CD4-positive, alpha-beta T cell treated with Interleukin-6 for 4 hours (primary cell): ENCODE measurements around the gene ADSS1.

Experiments used
- DNase-seq: peaks from one replicate; pipeline ENCODE4 v3.0.0-alpha.2; 2020; ENCODE audit warnings: mixed read lengths

The ADSS1 gene

GRCh38 chr14:104751539-104752422 is 27.8 kb downstream of the ADSS1 start:
- no peak for DNase-seq

GRCh38 chr14:104752423-104752734 is 28.4 kb downstream of the ADSS1 start:
- DNase-seq = no peak

GRCh38 chr14:104752735-104753527 is 28.9 kb downstream of the ADSS1 start, which contains the start of gene SIVA1:
Gene SIVA1 (plus strand): TSS chr14:104753147. CDS start chr14:104753202, 55 bp downstream.
- DNase-seq = peak; percentile 100

- DNase-seq = peak; percentile 12
Observed at GRCh38 chr14:104753528-104754212, 29.6 kb downstream of the ADSS1 start.

GRCh38 chr14:104754213-104754851 is 30.3 kb downstream of the ADSS1 start:
- no peak for DNase-seq

GRCh38 chr14:104755621-104756020 is 31.6 kb downstream of the ADSS1 start:
- DNase-seq = no peak

GRCh38 chr14:104756477-104757237 is 32.6 kb downstream of the ADSS1 start:
- DNase-seq = no peak

- DNase-seq = no peak
Observed at GRCh38 chr14:104757238-104757585, 33.2 kb downstream of the ADSS1 start.

- no peak for DNase-seq
Observed at GRCh38 chr14:104757681-104758392, 33.8 kb downstream of the ADSS1 start.

GRCh38 chr14:104758981-104759969 is 35.2 kb downstream of the ADSS1 start:
- DNase-seq = no peak

GRCh38 chr14:104765517-104765916 is 41.5 kb downstream of the ADSS1 start:
- DNase-seq = no peak

- no peak for DNase-seq
Observed at GRCh38 chr14:104766256-104766862, 42.3 kb downstream of the ADSS1 start.

- DNase-seq = no peak
Observed at GRCh38 chr14:104766863-104767633, 43.0 kb downstream of the ADSS1 start.

GRCh38 chr14:104767634-104767918 is 43.5 kb downstream of the ADSS1 start:
- no peak for DNase-seq

GRCh38 chr14:104768437-104769323 is 44.7 kb downstream of the ADSS1 start:
- peak; percentile 93 for DNase-seq

- no peak for DNase-seq
Observed at GRCh38 chr14:104769324-104770071, 45.5 kb downstream of the ADSS1 start.

- DNase-seq = no peak
Observed at GRCh38 chr14:104770072-104770579, 46.1 kb downstream of the ADSS1 start.
